Measurements from ENCODE around the gene IZUMO1R.

- TF ChIP-seq, protein P1, sequence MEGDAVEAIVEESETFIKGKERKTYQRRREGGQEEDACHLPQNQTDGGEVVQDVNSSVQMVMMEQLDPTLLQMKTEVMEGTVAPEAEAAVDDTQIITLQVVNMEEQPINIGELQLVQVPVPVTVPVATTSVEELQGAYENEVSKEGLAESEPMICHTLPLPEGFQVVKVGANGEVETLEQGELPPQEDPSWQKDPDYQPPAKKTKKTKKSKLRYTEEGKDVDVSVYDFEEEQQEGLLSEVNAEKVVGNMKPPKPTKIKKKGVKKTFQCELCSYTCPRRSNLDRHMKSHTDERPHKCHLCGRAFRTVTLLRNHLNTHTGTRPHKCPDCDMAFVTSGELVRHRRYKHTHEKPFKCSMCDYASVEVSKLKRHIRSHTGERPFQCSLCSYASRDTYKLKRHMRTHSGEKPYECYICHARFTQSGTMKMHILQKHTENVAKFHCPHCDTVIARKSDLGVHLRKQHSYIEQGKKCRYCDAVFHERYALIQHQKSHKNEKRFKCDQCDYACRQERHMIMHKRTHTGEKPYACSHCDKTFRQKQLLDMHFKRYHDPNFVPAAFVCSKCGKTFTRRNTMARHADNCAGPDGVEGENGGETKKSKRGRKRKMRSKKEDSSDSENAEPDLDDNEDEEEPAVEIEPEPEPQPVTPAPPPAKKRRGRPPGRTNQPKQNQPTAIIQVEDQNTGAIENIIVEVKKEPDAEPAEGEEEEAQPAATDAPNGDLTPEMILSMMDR (IDR thresholded peaks at IDR 0.05) = no peak
- no peak for TF ChIP-seq POLR2A (IDR thresholded peaks at IDR 0.05; ENCODE audit: low read depth)
- no peak for TF ChIP-seq EP300 (IDR thresholded peaks at IDR 0.05)
These were observed 24.3 kb downstream of the IZUMO1R start for GRCh38 chr11:94328587-94329080.

Data from esophagus muscularis mucosa (tissue), 4 donors.